Activated naive CD4-positive, alpha-beta T cell treated with anti-CD3 and anti-CD28 coated beads, Interleukin-2, amount 50 U/mL, for 72 hours (primary cell): ENCODE data around the gene PSMD14. TPM values are rescaled to one million over a fixed set of nuclear protein-coding genes. Genes with fewer than 3 reads are reported as not detected.
"Not testable (repeated sequence)": the region's sequence is repeated elsewhere in the genome, so short reads cannot be mapped to it uniquely, and the experiment has no call there.

Experiments used
- ATAC-seq, 2 donors: fragments of 150-1000 bp; cut with Tn5 transposase; 2 replicates each; pipeline ENCODE4 v1.10.0; 2021; ENCODE audit warnings: mild to moderate bottlenecking in 2 of 2, moderate library complexity in 2 of 2
- DNase-seq, 2 donors: peaks; one replicate each; pipeline ENCODE4 v3.0.0; 2021 to 2022; ENCODE audit warnings: low spot score in 2 of 2
- H3K27ac Mint-ChIP-seq, 2 donors: one replicate each; pipeline ENCODE4 v1.8.0; 2022; ENCODE audit warnings: mild to moderate bottlenecking in 2 of 2, mixed read lengths in 2 of 2
- H3K36me3 Mint-ChIP-seq, 2 donors: one replicate each; pipeline ENCODE4 v1.8.0; 2022; ENCODE audit warnings: mixed read lengths in 2 of 2
- H3K9me3 Mint-ChIP-seq, 2 donors: one replicate each; pipeline ENCODE4 v1.8.0; 2022; ENCODE audit warnings: mixed read lengths in 2 of 2
- total RNA-seq, 2 donors: library from RNA; stranded (reverse); gene quantifications; one replicate each; pipeline ENCODE4 v1.2.3, GENCODE V29; 2022

PSMD14 gene
- total RNA-seq, 2 donors from 2014 or later, result 75.6 to 83.7 TPM

DNA sequence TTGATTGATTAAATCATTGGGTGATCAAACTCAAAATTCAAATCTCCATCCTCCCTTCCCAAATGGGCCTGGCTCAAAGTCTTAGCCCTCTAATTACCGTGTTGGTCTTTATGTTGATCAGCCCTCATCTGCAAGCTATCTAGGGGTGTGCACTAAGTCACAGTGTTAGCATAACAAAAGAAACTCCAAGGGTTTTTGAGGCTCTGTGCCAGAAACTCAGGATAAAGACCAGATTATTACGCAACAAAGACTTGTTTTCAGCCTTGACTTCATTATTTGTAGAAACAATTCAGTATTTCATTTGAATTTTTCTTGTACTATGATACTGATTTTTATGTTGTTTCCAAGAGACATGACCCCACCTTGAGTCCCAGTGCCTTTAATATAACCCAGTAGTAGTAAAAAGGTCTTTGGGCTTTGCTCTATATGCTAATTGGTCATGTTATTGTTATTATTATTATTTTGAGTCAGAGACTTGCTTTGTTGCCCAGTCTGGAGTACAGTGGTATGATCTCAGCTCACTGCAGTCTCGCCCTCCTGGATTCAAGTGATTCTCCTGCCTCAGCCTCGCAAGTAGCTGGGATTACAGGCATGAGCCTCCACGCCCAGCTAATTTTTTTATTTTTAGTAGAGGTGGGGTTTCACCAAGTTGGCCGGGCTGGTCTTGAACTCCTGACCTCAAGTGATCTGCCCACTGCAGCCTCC lies 13.9 kb downstream of the PSMD14 start:
- H3K27ac Mint-ChIP-seq, result no peak overlapping the region
- H3K9me3 Mint-ChIP-seq, result no peaks in the 10 kb centered on the region
- ATAC-seq (no peak), DNase-seq (no peak)
- H3K36me3 Mint-ChIP-seq, result peaks cover 16 to 37% of the 10 kb centered on the region in 2 donors

DNA sequence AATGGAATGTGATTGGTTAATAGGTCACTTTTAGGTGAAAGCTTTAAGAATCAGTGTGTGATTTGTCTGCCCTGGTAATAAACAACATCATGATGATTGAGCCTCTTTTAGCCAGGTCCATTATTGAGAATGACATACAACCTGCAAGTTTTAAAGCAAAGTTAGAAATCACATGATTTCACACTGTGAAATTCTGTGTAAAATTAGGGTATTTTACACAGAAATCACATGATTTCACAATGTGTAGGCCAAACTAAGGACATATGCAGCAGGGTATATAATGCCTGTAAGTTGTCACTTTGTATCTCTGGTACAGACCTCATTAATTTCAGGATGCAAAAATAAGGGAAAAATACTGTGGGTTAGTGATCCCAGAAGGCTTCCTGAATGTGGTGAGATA lies 16.7 kb downstream of the PSMD14 start:
- Mint-ChIP-seq H3K9me3 (no peaks in the 10 kb centered on the region), H3K27ac (no peak overlapping the region), H3K36me3 (peaks cover 16 to 31% of the 10 kb centered on the region in 2 donors)
- DNase-seq (no peak), ATAC-seq (no peak)

DNA sequence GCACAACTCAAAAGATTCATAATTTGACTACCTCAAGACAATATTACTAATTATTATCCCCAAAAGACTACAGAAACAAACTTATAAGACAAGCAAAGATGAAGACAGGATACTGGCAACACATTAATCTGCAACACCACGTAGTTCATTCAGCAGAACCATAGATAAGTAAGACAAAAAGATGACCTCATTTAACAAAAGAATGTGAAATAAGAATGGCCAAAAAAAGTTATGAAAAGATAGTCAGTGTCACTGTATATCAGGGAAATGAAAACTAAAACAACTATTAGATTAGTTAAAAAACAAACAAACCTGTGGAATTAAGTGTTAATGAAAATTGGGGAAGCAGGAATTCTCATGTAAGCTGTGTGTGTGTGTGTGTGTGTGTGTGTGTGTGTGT lies 19.4 kb downstream of the PSMD14 start:
- ATAC-seq (no peak), DNase-seq (no peak)
- Mint-ChIP-seq H3K27ac (no peak overlapping the region), H3K36me3 (peaks cover 16 to 47% of the 10 kb centered on the region in 2 donors), H3K9me3 (no peaks in the 10 kb centered on the region)

DNA sequence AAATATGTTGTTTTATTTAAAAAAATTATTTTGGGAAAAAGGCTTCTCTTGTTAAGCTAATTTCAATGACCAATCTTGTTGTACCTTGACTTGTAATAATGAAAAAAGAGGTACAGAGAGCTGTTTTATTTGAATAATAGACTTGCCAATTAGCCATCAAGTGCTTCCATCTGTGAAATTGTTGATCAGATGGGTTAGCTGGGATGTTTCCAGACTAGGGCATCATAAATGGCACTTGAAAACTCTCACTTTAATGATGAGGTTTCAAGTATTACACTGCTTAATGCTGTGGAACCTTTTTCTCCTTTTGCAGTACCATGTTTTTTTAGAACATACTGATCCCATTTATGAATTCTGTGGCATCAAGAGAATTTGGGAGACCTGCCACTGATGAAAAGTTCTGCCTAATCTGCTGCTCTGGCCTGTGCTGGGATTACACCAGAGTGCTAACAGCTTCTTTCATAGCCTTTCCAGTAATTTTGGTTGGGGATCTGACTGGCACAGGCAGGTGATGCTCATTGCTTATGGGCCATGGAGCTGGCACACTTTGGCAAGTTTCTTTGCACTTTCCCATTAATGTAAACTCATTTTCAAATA lies 24.2 kb downstream of the PSMD14 start:
- ATAC-seq (no peak), DNase-seq (no peak)
- Mint-ChIP-seq H3K36me3 (peaks cover 0 to 31% of the 10 kb centered on the region in 2 donors), H3K9me3 (no peaks in the 10 kb centered on the region), H3K27ac (no peak overlapping the region)

DNA sequence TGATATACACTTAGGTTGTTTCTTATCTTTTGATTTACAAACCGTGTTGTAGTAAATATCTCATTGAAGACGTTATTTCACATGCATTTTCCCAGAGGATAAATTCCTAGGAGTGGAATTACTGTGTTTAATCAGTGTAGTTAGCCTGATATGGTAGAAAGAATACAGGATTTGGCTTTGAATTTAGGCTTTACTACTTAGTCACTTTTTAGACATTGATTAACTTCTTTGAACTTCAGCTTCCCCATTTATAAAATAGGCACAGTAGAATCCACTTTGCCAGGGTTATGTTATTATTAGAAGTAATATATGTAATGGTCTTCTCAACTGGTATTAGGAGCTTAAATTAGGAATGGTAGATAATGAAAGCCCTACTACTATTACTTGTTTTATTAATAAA lies 27.4 kb downstream of the PSMD14 start:
- no peak overlapping the region for H3K27ac Mint-ChIP-seq
- peaks cover 13 to 39% of the 10 kb centered on the region in 2 donors for H3K36me3 Mint-ChIP-seq
- no peak for ATAC-seq
- no peaks in the 10 kb centered on the region for H3K9me3 Mint-ChIP-seq
- no peak for DNase-seq

DNA sequence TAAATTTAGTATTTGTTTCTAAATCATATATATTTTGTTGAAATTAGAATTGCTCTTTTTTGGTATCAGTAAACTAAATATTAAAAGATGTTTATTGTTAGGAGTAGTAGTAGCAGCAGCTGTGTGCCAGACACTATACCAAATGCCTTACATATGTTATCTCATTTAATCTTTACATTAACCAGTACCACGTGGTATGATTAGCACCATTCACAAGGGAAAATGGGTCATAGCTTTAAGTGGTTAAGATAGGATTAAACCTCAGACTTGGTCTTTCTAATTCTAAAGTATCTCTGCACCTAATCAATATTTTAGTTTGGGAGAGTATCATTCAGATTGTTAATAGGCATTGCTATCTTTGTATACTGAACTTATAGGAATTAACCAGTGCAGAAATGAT lies 29.0 kb downstream of the PSMD14 start:
- peaks cover 18 to 35% of the 10 kb centered on the region in 2 donors for H3K36me3 Mint-ChIP-seq
- H3K27ac Mint-ChIP-seq, result no peak overlapping the region
- DNase-seq (no peak), ATAC-seq (no peak)
- no peaks in the 10 kb centered on the region for H3K9me3 Mint-ChIP-seq

DNA sequence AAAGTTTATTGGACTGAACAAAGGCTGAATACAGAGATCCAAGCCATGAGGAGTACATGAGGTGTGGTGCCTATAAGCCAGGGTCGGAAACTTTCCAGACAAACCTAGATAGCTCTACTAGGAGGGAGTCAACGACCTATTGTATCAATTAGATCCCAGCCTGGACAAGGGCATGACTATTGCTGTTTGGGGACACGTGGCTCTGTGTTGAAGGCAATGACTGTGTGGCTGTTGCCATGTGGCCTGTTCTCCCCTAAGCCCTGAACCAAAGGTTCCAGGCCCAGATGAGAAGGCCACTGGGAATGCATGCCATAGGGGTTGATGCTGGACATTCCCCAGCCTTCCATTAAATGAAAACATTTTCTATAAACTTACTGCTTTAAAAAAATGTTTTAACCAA lies 31.3 kb downstream of the PSMD14 start:
- peaks cover 29 to 36% of the 10 kb centered on the region in 2 donors for H3K36me3 Mint-ChIP-seq
- not testable (repeated sequence) for ATAC-seq, H3K9me3 Mint-ChIP-seq, DNase-seq, H3K27ac Mint-ChIP-seq

DNA sequence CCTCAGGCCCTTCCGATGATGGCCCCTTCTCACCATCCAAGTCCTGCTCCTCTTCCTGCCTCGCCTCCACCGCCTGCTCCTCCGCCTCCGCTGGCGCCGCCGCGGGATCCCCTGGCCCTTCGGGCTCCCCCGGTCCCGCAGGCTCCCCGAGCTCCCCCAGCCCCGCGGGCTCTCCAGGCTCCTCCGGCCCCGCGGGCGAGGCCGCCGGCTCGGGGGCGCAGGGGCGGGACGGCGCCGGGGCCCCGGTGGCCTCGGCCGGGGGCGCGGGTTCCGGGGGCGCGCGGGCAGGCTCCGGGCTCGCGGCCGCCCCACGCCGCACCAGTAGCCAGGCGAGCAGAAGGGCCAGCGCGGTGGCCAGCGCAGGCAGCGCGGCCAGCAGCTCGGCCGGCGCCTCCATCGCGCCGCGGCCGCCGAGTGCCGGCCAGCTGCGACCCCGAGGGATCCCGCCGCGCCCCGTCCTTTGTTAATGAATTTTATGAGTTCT lies 32.7 kb downstream of the PSMD14 start:
- H3K36me3 Mint-ChIP-seq, result peaks cover 29 to 33% of the 10 kb centered on the region in 2 donors
- ATAC-seq, H3K27ac Mint-ChIP-seq, H3K9me3 Mint-ChIP-seq, DNase-seq: not testable (repeated sequence)

DNA sequence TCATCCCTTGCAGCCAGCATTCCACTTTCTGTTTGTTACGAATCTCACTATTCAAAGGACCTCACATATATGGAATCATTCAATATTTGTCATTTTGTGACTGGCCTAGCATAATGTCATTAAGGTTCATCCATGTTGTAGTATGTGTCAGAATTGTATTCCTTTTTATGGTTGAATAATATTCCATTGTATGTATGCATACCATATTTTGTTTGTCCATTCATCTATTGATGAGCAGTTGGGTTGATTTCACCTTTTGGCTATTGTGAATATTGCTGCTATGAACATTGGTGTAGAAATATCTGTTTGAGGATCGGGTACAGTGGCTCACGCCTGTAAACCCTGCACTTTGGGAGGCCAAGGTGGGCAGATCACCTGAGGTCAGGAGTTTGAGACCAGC lies 35.0 kb downstream of the PSMD14 start:
- H3K9me3 Mint-ChIP-seq, result peaks cover 0 to 6% of the 10 kb centered on the region in 2 donors
- DNase-seq (no peak), ATAC-seq (no peak)
- H3K36me3 Mint-ChIP-seq, result peaks cover 29 to 39% of the 10 kb centered on the region in 2 donors
- H3K27ac Mint-ChIP-seq, result no peak overlapping the region

DNA sequence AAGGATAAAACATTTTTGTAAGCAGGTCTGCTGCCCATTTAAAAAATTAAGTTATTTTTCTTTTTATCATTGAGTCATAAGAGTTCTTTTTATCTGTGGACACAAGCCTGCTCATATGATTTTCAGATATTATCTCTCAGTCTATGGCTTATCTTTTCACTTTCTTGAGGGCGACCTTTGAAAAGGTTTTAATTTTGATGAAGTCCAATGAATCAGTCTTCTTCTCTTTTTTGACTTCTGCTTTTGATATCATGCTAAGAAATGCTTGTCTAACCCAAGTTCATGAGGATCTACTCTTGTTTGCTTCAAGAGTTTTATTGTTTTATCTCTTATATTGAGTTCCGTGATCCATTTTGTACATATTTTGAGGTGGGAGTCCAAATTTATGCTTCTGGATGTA lies 36.5 kb downstream of the PSMD14 start:
- DNase-seq (no peak), ATAC-seq (no peak)
- peaks cover 22 to 32% of the 10 kb centered on the region in 2 donors for H3K36me3 Mint-ChIP-seq
- no peak overlapping the region for H3K27ac Mint-ChIP-seq
- H3K9me3 Mint-ChIP-seq, result peaks cover 0 to 6% of the 10 kb centered on the region in 2 donors

DNA sequence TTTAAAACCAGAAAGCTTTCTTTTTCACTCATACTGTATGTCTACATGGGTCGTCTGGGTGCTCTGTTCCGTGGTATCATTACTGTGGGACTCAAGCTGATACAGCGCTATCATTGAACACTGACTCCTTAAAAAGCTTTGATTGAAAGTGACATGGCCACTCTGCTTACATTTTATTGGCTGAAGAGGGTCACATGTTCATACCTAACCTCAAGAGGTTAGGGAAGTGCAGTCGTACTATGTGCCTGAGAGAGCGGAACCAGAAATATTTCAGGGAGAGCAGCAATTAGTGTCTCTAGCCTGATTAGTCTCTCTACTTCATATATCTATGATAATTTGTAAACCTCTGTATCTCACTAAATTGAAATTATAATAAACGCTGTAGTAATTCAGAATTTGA lies 43.5 kb downstream of the PSMD14 start:
- DNase-seq, result no peak

DNA sequence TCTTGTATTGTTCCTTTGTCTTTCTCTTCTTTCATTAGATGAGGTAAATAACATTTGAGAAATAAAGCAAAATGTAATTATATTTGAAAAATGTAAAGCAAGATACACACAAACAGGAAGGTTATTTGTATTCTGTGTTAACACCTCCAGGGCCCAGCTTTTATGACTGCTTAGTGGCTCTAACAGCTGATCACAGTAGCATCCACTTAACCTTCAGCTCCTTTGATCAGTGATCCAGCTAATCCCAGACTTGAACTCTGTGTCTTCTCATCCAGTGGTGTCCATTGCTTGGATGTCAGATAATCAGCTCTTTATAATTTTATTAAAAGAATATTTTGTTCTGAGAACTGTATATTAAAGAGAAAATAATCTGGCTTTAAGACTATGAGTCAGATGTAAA lies 44.5 kb downstream of the PSMD14 start:
- H3K36me3 Mint-ChIP-seq, result no peaks in the 10 kb centered on the region
- ATAC-seq, result no peak
- no peak for DNase-seq
- no peak overlapping the region for H3K27ac Mint-ChIP-seq
- H3K9me3 Mint-ChIP-seq, result no peaks in the 10 kb centered on the region

More for the DNA sequence above, 43.5 kb downstream of the PSMD14 start:
- Mint-ChIP-seq H3K36me3 (peaks cover 0 to under 1% of the 10 kb centered on the region in 2 donors), H3K9me3 (no peaks in the 10 kb centered on the region), H3K27ac (no peak overlapping the region)
- ATAC-seq, result no peak

DNA sequence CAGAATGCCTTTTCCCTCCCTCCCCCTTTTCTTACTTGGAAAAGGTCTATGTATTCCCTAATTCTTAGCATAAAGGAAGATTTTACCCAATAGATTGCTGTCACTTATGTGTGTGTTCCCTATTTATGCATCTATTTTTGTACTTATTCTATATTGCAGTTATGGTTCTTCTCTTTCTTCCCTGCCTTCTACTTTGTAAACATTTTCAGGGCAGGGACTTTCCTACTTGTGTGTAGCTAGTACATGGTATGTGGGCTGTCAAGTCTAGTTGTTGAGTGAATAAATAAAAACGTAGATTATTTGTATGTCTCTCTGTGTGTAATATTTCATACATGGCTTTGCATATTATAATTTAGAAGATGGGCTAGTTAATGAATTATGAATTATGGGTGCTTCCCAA lies 45.3 kb downstream of the PSMD14 start:
- H3K36me3 Mint-ChIP-seq, result peaks cover 0 to 2% of the 10 kb centered on the region in 2 donors

DNA sequence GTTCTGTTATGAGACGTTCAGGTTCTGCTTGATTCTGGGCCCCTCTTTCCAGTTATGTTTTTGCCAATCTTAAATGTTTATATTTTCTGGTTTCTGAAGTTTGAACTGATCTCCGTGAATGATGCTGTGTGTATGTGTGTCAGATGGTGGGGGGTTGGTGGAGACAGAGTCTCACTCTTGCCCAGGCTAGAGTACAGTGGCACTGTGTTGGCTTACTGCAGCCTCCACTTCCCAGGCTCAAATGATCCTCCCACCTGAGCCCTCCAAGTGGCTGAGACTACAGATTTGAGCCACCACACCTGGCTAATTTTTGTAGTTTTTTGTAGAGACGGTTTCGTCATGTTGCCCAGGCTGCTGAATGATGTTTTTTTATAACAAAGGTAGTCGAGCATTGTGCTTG lies 45.9 kb downstream of the PSMD14 start:
- Mint-ChIP-seq H3K36me3 (peaks cover 0 to 4% of the 10 kb centered on the region in 2 donors), H3K9me3 (no peaks in the 10 kb centered on the region), H3K27ac (no peak overlapping the region)
- ATAC-seq (no peak), DNase-seq (no peak)

More for the DNA sequence above, 45.3 kb downstream of the PSMD14 start:
- ATAC-seq (no peak), DNase-seq (no peak)
- Mint-ChIP-seq H3K9me3 (no peaks in the 10 kb centered on the region), H3K27ac (no peak overlapping the region)

DNA sequence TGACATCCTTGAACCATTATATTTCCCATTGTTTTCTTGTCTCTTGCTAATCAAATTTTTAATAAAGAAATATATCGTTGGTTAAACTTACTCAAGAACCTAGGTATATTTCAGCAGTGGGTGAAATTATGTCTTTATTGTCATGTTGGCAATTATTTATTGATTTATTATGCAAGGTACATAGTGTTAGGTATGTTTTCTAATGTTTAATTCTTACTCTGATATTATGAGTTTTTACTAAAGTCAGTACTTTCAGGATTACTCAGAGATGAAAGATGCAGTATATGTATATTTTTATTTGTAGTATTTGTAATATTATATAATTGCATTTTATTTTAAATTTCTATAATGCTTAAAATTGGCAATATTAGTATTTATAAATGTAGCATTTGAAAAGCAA lies 46.9 kb downstream of the PSMD14 start:
- Mint-ChIP-seq H3K9me3 (no peaks in the 10 kb centered on the region), H3K27ac (no peak overlapping the region), H3K36me3 (peaks cover 4 to 8% of the 10 kb centered on the region in 2 donors)
- DNase-seq, result no peak
- ATAC-seq, result no peak

DNA sequence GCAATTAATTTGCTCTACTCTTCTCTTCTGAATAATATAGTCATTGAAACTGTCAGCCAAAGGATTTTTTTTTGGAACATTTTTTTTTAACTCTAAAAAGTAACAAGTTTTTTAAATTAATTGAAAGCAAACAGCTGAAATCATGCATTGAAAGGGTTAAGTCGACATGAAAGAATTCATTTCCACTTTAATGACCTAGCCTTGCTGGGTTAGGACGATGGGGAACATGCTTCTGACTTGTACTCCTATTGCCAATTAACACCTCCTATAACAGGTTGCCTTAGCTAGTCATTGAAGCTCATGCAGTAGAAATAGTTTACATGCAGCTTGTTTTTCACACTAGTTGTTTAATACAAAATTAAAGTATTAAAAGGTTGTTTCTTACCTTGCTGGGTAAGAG lies 47.8 kb downstream of the PSMD14 start:
- DNase-seq, result no peak
- ATAC-seq, result no peak
- Mint-ChIP-seq H3K36me3 (peaks cover 9 to 15% of the 10 kb centered on the region in 2 donors), H3K9me3 (no peaks in the 10 kb centered on the region), H3K27ac (no peak overlapping the region)

DNA sequence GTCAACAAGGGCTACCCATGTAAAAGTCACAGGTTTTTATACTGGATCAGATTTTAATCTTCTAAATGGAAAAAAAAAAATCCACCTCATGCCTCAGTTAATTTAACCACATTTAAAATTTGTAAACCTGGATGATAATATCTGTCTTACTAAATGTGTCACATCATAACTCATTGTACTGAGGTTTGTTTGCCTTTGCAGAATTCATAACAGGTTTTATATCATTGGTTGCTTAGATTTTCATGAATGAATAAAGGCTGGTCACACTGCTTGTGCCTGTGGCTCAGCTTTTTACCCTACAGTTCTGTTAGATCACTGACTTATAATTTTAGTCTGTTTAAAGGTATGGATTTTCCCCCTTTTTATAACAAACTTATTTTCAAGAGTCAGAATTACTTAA lies 48.9 kb downstream of the PSMD14 start:
- DNase-seq (no peak), ATAC-seq (peak in 1 of 2 donors; percentile 58)
- Mint-ChIP-seq H3K9me3 (no peaks in the 10 kb centered on the region), H3K36me3 (peaks cover 9 to 24% of the 10 kb centered on the region in 2 donors), H3K27ac (no peak overlapping the region)

DNA sequence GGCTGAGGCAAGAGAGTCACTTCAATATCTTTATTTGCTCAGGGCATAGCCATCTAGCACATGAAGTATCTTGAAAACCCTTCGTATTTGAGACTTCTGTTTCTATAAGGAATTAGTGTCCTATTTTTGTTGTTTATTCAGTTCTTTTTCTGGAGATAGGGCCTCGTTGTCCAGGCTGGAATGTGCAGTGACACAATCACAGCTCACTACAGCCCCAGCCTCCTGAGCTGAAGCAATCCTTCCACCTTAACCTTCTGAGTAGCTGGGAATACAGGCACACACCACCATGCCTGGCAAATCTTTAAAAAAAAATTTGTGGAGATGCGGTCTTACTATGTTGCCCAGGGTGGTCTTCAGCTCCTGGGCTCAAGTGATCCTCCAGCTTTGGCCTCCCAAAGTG lies 50.6 kb downstream of the PSMD14 start:
- no peak overlapping the region for H3K27ac Mint-ChIP-seq
- ATAC-seq (no peak), DNase-seq (no peak)
- peaks cover 14 to 39% of the 10 kb centered on the region in 2 donors for H3K36me3 Mint-ChIP-seq
- H3K9me3 Mint-ChIP-seq, result peaks cover 0 to 8% of the 10 kb centered on the region in 2 donors
